ENCODE results near the gene PHTF2. TPM values are rescaled to one million over a fixed set of nuclear protein-coding genes. Genes with fewer than 3 reads are reported as not detected.

Gene PHTF2
- total RNA-seq (2014; rRNA removed; shearing (Covaris generic)), result 53.9 and 62.2 TPM in 2 replicates

GRCh38 chr7:77798394-77799077 lies at the start of gene PHTF2, which contains the start of gene TMEM60:
TSS of gene PHTF2 (plus strand) at chr7:77798773.
TSS of gene TMEM60 (minus strand) at chr7:77798434. CDS start at chr7:77794373, 4,061 bp downstream.
- DNase-seq, result peak; percentile 99 to 100
- H3K36me3 ChIP-seq, result no peaks in the 10 kb centered on the region; the same call in 1 of the 2 replicates
- H3K4me1 ChIP-seq, result no peaks in the 10 kb centered on the region; the same call in 1 of the 2 replicates
- no peaks in the 10 kb centered on the region for H3K27me3 ChIP-seq
- H3K4me3 ChIP-seq, result peak within 1 kb of the TSS; percentile 86
- H3K27ac ChIP-seq, result peak within 1 kb of the TSS; percentile 68
- no peaks in the 10 kb centered on the region for H3K9me3 ChIP-seq (replicated peaks)

- Histone ChIP-seq H3K27ac (no peak overlapping the region), H3K4me1 (no peaks in the 10 kb centered on the region), H3K9me3 (replicated peaks) (no peaks in the 10 kb centered on the region), H3K36me3 (peaks cover 22% of the 10 kb centered on the region), H3K4me3 (no peak overlapping the region), H3K27me3 (no peaks in the 10 kb centered on the region)
- DNase-seq, result no peak
These were observed 46.6 kb upstream of the PHTF2 start for GRCh38 chr7:77752016-77752415.

- Histone ChIP-seq H3K9me3 (replicated peaks) (no peaks in the 10 kb centered on the region), H3K4me3 (no peak overlapping the region), H3K4me1 (no peaks in the 10 kb centered on the region), H3K36me3 (peaks cover 22% of the 10 kb centered on the region), H3K27me3 (no peaks in the 10 kb centered on the region), H3K27ac (no peak overlapping the region)
- DNase-seq, result no peak
These were observed 45.4 kb upstream of the PHTF2 start for GRCh38 chr7:77753173-77753572.

GRCh38 chr7:77757589-77757988 lies 41.0 kb upstream of the PHTF2 start:
- peaks cover 8% of the 10 kb centered on the region for H3K4me1 ChIP-seq

GRCh38 chr7:77759294-77759889 lies 39.2 kb upstream of the PHTF2 start:
- Histone ChIP-seq H3K27ac (no peak overlapping the region), H3K4me1 (peaks cover 11% of the 10 kb centered on the region), H3K9me3 (replicated peaks) (no peaks in the 10 kb centered on the region), H3K36me3 (no peaks in the 10 kb centered on the region), H3K4me3 (no peak overlapping the region), H3K27me3 (no peaks in the 10 kb centered on the region)
- peak; percentile 48 to 83 for DNase-seq

More at GRCh38 chr7:77757589-77757988, 41.0 kb upstream of the PHTF2 start:
- DNase-seq, result no peak
- Histone ChIP-seq H3K4me3 (no peak overlapping the region), H3K9me3 (replicated peaks) (no peaks in the 10 kb centered on the region), H3K36me3 (no peaks in the 10 kb centered on the region), H3K27me3 (no peaks in the 10 kb centered on the region), H3K27ac (no peak overlapping the region)

- DNase-seq, result no peak
- H3K4me3 ChIP-seq, result no peak overlapping the region
- H3K36me3 ChIP-seq, result no peaks in the 10 kb centered on the region; the same call in 1 of the 2 replicates
- no peaks in the 10 kb centered on the region for H3K9me3 ChIP-seq (replicated peaks)
- peaks cover 11% of the 10 kb centered on the region for H3K4me1 ChIP-seq
- H3K27ac ChIP-seq, result no peak overlapping the region
- no peaks in the 10 kb centered on the region for H3K27me3 ChIP-seq
These were observed 37.6 kb upstream of the PHTF2 start for GRCh38 chr7:77760809-77761453.

GRCh38 chr7:77765481-77765880 lies 33.1 kb upstream of the PHTF2 start:
- Histone ChIP-seq H3K4me1 (peaks cover 11% of the 10 kb centered on the region), H3K36me3 (peaks cover 23% of the 10 kb centered on the region), H3K9me3 (replicated peaks) (no peaks in the 10 kb centered on the region), H3K27ac (no peak overlapping the region), H3K4me3 (no peak overlapping the region), H3K27me3 (no peaks in the 10 kb centered on the region)
- DNase-seq, result no peak

- Histone ChIP-seq H3K36me3 (peaks cover 25% of the 10 kb centered on the region), H3K9me3 (replicated peaks) (no peaks in the 10 kb centered on the region), H3K4me3 (no peak overlapping the region), H3K4me1 (peaks cover 5% of the 10 kb centered on the region; the same call in 1 of the 2 replicates), H3K27ac (no peak overlapping the region), H3K27me3 (no peaks in the 10 kb centered on the region)
- no peak for DNase-seq
These were observed 32.4 kb upstream of the PHTF2 start for GRCh38 chr7:77765906-77766800.

- H3K36me3 ChIP-seq, result peaks cover 29% of the 10 kb centered on the region
- no peaks in the 10 kb centered on the region for H3K27me3 ChIP-seq
- no peak overlapping the region for H3K4me3 ChIP-seq
- no peak overlapping the region for H3K27ac ChIP-seq
- peaks cover 3% of the 10 kb centered on the region; the same call in 1 of the 2 replicates for H3K4me1 ChIP-seq
- DNase-seq, result no peak
- no peaks in the 10 kb centered on the region for H3K9me3 ChIP-seq (replicated peaks)
These were observed 31.6 kb upstream of the PHTF2 start for GRCh38 chr7:77766801-77767605.

- no peak for DNase-seq
- H3K27ac ChIP-seq, result no peak overlapping the region
- H3K27me3 ChIP-seq, result no peaks in the 10 kb centered on the region
- H3K4me1 ChIP-seq, result no peaks in the 10 kb centered on the region
- H3K36me3 ChIP-seq, result peaks cover 54% of the 10 kb centered on the region
- no peaks in the 10 kb centered on the region for H3K9me3 ChIP-seq (replicated peaks)
- H3K4me3 ChIP-seq, result no peak overlapping the region
These were observed 28.3 kb upstream of the PHTF2 start for GRCh38 chr7:77770316-77770715.

GRCh38 chr7:77771901-77772300 lies 26.7 kb upstream of the PHTF2 start:
- Histone ChIP-seq H3K27me3 (no peaks in the 10 kb centered on the region), H3K9me3 (replicated peaks) (no peaks in the 10 kb centered on the region), H3K36me3 (peaks cover 68% of the 10 kb centered on the region), H3K27ac (no peak overlapping the region), H3K4me1 (no peaks in the 10 kb centered on the region), H3K4me3 (no peak overlapping the region)
- DNase-seq, result no peak

GRCh38 chr7:77778535-77778934 lies 20.0 kb upstream of the PHTF2 start:
- H3K9me3 ChIP-seq (replicated peaks), result no peaks in the 10 kb centered on the region
- DNase-seq, result no peak
- H3K36me3 ChIP-seq, result peaks cover 68% of the 10 kb centered on the region
- H3K27me3 ChIP-seq, result no peaks in the 10 kb centered on the region
- H3K27ac ChIP-seq, result no peak overlapping the region
- H3K4me1 ChIP-seq, result no peaks in the 10 kb centered on the region
- H3K4me3 ChIP-seq, result no peak overlapping the region

- no peak overlapping the region for H3K27ac ChIP-seq
- no peaks in the 10 kb centered on the region for H3K9me3 ChIP-seq (replicated peaks)
- DNase-seq, result no peak
- no peaks in the 10 kb centered on the region for H3K27me3 ChIP-seq
- peaks cover 46% of the 10 kb centered on the region for H3K36me3 ChIP-seq
- no peaks in the 10 kb centered on the region for H3K4me1 ChIP-seq
- no peak overlapping the region for H3K4me3 ChIP-seq
These were observed 16.2 kb upstream of the PHTF2 start for GRCh38 chr7:77782383-77782782.

- DNase-seq, result no peak
- Histone ChIP-seq H3K27ac (no peak overlapping the region), H3K27me3 (no peaks in the 10 kb centered on the region), H3K9me3 (replicated peaks) (no peaks in the 10 kb centered on the region), H3K4me1 (no peaks in the 10 kb centered on the region), H3K36me3 (peaks cover 39% of the 10 kb centered on the region), H3K4me3 (no peak overlapping the region)
These were observed 15.5 kb upstream of the PHTF2 start for GRCh38 chr7:77783111-77783510.
